Erythroblast (primary cell): Measurements from ENCODE around the gene GCNT4.

Experiments
- DNase-seq, 2 experiments: peaks; one replicate each; lab custom pipeline; 2025; lab: John Stamatoyannopoulos, UW
- GATA1 ChIP-seq: IDR thresholded peaks from 2 replicates; pipeline ENCODE4 v1.6.1; 2011; ENCODE audit warnings: low read depth, mild to moderate bottlenecking, control low read depth, low read length, moderate library complexity
- POLR2A ChIP-seq: IDR thresholded peaks from 2 replicates; pipeline ENCODE4 v1.6.1; 2011; ENCODE audit warnings: mild to moderate bottlenecking, low read length

GCNT4 gene

DNA sequence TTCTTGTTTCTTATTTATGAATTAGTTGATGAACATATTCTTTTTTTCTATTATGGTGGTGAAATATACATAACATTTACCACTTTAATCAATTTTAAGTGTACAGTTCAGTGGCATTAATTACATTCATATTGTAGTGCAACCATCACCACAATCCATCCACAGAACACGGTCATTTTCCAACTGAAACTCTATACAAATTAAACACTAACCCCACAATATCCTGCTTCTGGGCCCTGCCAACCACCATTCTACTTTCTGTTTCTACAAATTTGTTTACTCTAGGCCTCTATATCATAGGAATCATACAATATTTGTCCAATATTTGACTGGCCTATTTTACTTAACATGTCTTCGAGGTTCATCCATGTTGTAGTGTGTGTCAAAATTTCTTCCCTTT lies 7.3 kb downstream of the GCNT4 start:
- TF ChIP-seq GATA1, result no peak
- no peak for DNase-seq

DNA sequence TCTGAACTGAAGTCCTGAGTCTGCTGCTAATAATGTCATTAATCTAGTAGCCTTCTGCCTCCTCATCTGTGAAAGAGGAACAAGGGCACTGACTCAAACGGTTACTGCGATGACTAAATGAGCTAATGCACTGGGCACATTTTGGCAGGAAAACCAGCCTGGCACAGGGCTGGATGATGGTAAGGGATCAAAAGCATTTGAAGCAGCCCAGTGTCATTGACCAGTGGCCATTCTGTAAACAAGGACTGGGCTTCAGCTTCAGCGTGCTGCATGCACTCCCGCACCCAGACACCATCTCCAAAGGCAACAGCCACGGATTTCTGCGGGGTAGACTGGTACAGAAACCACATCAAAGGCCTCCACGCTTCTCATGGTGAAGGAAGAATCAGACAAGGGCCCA lies 8.0 kb downstream of the GCNT4 start:
- TF ChIP-seq GATA1 (no peak), POLR2A (no peak)
- no peak for DNase-seq

DNA sequence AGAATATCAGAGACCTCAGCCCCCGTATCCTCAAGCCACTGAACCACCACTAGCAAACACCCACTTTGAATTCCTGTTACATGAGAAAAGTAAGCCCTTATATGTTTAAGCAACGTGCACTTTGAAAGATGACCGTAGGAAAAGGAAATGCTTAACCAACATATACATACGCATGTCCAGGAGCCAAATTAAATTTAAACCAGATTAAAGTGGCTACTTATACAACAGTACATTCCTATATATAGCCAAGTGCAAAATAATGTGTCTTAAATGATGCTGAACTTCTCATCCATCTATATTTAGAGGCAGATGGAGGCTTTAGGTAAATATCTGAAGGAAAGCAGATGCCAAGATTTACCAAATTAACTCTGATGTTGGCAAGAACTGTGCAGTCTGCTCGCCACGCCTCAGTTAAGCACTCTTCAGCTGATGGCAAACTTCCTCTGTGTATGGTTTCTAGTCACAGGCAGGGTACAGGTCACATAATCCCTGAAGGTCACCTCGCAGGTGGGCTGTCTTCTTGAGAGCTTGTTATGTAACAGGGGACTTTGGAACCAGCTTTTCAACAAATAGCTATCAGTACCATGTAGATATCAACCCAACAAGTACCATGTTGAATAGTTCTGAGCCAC lies 8.6 kb downstream of the GCNT4 start:
- no peak for TF ChIP-seq GATA1
- TF ChIP-seq POLR2A, result no peak
- no peak for DNase-seq

DNA sequence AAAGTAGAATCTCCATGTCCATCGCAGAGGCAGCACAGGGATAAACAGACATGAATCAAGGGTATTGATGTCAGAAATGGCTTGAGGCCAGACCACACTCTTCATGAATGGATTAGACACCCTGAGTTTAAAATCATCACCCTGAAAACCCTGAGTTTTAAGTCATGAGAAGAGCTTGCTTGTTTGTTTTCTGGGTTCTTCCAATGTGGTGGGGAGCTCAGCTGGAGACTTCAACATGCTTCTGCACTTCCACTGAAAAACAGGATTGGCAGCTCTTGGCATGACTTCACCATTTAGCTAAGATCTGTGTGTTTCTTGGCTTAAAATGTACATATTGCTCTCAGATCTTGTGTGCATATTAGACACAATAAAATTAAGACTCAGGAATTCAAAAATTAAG lies 9.8 kb downstream of the GCNT4 start:
- DNase-seq, result no peak
- no peak for TF ChIP-seq GATA1
- no peak for TF ChIP-seq POLR2A

DNA sequence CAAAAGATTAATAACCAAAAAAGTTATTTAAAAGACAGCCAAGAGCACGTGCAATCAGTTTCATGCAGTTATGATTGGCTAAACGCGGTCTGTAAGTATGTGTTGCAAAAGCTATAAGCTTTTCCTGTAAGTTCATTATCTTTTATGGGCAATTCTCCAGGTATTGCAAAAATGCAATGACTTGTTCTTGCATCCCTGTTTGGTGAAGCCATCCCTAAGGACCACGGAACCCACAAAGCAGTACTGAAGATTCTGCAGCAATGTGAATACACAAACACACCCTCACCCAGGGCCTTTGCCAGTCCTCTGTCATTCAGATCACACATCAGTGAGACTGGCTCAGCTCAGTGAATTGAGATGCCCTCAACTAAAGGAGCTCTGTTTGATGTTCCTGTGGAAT lies 11.4 kb downstream of the GCNT4 start:
- TF ChIP-seq POLR2A, result no peak
- TF ChIP-seq GATA1, result no peak
- DNase-seq, result no peak

DNA sequence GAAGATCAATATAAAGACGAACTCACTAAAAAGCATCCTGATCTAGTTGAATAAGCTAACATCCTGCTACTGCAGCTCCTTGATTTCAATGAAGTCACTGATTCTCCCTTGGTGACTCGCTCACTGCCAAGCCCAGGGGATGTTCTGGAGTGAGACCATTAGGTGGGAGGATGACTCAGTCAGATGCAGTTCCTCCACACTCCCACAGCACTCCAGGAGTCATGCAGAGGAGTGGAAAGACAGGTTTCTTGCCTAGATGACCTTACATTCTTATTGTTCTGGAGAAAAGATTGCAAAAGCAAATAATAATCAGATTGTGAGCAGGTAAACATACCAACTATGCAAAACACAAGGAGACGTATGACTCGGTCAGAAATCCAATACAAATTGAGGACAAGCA lies 15.3 kb downstream of the GCNT4 start:
- TF ChIP-seq POLR2A (no peak), GATA1 (no peak)
- no peak for DNase-seq

DNA sequence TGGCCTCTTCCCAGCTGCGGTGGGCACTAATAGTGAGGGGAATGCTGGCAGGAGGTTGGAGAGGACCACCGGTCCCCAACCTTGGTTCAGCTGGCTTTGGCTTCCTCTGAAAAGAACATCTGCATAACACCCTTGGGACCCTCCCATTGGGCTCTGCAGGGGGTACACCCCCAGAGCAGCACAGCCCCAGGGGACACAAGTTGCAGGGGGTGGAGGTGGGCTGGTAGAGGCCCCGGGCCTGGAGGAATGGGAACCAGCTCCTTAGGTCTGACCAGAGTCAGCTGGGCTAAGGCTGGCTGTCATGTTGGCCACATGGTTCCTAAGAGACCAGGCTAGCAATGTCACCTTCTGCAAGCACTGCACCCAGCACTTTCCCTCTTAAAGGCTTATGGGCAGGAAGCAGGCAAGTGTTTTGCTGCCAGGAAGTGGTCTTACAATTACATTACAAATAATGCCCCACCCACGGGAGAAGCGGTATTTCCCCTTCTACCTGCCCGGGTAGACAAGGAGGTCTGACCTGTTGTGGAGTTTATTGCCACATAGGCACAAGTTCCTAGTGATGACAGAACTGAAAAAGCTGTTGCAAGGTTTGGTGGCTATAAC lies 18.1 kb downstream of the GCNT4 start:
- TF ChIP-seq POLR2A (no peak), GATA1 (no peak)
- no peak for DNase-seq

DNA sequence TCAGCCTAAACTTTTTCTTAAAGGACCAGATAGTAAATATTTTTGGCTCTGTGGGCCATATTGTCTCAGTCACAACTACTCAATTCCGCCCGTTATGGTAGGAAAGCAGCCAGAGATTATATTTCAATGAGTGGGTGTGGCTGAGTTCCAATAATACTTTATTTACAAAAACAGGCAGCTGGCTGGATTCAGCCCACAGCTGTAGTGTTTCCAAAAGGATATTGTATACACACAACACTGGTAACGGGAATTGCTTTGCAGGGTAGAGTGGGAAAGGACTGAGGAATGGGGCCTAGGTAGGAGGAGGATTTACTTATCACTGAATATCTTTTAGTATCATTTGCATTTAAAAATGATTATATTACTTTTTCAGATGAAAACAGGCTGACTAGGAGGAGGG lies 21.0 kb downstream of the GCNT4 start:
- no peak for DNase-seq
- no peak for TF ChIP-seq POLR2A
- TF ChIP-seq GATA1, result no peak

DNA sequence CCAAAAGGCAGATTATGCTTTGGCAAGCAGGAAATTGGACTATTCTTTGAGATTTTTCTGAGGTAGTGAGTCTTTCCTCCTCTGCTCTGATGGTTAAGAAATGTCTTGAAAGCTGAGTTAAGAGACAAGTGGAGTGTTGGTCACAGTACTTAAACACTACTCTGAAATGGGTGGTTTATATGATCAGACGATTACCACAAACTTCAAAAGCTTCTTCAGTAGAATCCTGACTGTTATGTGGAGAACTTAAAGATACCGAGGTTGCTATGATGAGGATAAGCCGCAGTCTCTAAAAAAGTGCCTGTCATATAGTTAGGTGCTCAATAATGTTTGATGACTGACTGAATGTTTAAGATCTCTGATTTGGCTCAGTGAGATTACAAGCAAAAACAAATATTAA lies 24.3 kb downstream of the GCNT4 start:
- TF ChIP-seq POLR2A, result no peak
- TF ChIP-seq GATA1, result no peak
- no peak for DNase-seq

DNA sequence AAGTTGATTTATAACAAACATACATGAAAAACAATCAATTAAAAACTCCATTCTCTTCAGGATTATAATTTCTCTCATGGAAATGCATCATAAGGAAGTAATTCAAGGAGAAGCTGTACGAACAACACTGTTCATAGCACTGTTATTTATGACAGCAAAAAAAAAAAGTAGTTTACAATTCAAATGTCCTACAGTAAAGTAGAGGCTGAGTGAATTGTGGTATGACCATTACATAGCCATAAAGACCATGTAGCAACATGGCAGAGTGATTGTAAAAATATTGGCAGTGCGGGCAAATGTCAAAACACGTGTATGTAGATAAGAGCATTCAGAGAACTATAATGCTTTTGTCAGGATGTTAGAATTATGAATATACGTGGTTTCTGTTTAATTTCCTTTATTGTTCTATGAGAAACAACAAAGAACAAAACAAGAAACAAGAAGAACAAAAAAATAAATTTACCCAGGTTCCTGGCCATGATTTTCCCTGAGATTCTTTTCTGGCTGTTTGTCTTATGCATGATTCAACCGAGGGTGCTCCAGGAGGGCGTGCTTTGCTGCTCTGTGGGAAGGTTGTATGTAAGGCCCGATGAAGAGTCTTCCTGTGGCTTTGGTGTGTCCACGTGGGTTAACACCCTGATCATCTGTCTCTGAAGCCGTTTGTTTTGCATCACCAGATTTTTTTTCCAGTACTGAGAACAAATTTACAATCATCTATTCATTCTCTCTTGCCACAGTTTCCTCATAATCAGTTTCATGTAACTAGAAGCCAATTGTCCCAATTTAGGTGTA lies 28.8 kb downstream of the GCNT4 start:
- no peak for DNase-seq
- TF ChIP-seq GATA1 (no peak), POLR2A (no peak)

DNA sequence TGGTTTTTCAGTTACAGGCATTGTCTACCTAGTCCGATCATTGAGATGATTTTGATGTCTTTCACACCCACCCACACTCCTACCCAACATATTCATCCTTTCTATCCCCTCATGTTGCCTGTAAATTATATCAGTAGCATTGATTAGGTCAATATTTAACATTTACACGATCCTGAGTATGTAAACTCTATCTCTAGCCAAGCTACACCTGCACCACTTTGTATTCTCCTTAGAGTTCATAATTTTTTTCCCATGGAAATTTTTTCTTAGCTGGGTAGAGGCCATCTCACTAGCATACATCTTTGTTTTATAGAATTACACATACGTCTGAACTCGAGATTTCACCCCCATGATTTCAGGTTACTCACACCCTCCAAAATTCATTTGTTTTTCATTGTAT lies 30.6 kb downstream of the GCNT4 start:
- DNase-seq, result no peak
- TF ChIP-seq GATA1 (no peak), POLR2A (no peak)

DNA sequence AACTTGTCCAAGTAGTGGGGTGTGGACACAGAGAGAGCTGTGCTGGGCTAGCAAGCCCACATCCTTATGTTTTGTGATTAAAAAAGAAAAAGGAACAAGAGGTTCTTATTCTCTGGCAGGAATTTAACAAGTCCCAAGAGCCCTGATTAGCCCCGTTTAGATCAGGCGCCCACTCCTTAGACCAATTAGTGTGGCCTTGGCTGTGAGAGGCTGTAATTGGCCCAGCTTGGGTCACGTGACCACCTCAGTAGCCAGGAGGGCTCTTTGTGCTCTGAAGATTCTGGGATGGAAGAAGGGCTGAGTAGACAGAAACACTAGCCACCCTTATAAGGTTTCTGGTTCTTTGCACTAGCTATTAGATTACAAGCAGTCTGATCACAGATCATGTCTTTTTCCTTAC lies 31.1 kb downstream of the GCNT4 start:
- no peak for TF ChIP-seq GATA1
- no peak for TF ChIP-seq POLR2A
- DNase-seq, result no peak

DNA sequence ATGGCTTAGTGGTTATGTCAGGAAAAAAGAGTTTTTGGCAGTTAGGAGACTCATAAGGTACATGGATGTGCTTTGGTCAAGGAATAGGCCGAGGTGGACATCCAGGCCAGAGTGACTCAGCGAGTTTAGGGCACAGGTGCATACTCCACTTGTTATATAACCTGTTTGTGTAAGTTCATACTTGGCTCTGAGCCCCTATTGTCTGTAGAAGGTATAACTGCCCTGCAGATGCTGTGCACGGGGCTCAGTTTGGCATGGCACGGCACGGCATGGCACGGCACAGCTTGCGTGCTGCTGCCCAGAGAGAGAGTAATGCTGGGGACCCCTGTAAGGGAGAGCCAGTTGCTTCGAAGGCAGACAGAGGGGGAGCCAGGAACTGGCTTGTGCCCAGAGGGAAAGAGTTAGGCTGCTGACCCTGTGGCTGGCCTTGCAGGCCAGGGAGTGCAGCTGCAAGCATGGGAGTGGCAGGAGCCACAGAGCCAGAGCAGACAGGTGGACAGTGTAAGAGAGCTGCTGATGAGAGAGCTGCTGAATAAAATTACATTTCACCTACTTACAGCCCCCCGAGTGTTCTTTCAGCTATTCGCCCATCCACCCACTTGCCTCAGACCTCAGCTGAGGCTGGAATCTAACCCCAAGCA lies 32.2 kb downstream of the GCNT4 start:
- TF ChIP-seq POLR2A (no peak), GATA1 (no peak)
- DNase-seq, result no peak
